ENCODE measurements around the gene APOL5.

The APOL5 gene

DNA sequence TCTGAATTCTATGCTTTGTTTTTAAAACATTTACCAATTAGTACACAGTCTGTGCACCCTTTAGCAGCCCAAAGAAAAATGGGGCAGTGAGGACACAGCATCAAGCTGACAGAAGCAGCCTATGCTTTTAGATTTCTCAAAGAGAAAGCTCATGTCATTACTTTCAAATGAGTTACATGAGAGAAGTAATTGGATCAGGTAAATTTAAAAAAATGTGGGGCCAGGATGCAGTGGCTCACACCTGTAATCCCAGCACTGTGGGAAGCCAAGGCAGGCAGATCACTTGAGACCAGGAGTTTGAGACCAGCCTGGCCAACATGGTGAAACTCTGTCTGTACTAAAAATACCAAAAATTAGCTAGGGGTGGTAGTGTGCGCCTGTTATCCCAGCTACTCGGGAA lies 57.7 kb downstream of the APOL5 start:
- ChIA-PET CTCF (no interaction called here), POLR2A (ENCODE audit: low non-redundant PET) (no interaction called here)
- H3K27ac ChIP-seq = no peak overlapping the region
- no peak for DNase-seq (ENCODE audit: low spot score)
- no peak for TF ChIP-seq CTCF (conservative IDR thresholded peaks at IDR 0.05; ENCODE audit: low read depth)

- H3K27ac ChIP-seq = peak overlapping the region; percentile 78
- TF ChIP-seq CTCF (conservative IDR thresholded peaks at IDR 0.05; ENCODE audit: low read depth) = no peak
- ChIA-PET POLR2A (ENCODE audit: low non-redundant PET) (no interaction called here), CTCF (no interaction called here)
- peak; percentile 36 for DNase-seq (ENCODE audit: low spot score)
These were observed 59.8 kb downstream of the APOL5 start for GRCh38 chr22:35777335-35777975.
